Ascending aorta (tissue), 2 donors: ENCODE data around the gene SP6. TPM values are rescaled to one million over a fixed set of nuclear protein-coding genes. Genes with fewer than 3 reads are reported as not detected.

ENCODE experiments used
- DNase-seq, 2 donors: peaks; one replicate each; pipeline ENCODE4 v3.0.0-alpha.2; 2019; ENCODE audit warnings: low spot score in 2 of 2
- H3K27ac ChIP-seq, 2 donors: fragments of 200-600 bp; sonication (generic); one replicate each; pipeline ENCODE4 v1.5.1; 2016 to 2017; ENCODE audit warnings: mild to moderate bottlenecking in 1 of 2
- H3K27me3 ChIP-seq: fragments of 200-600 bp; sonication (generic); one replicate; pipeline ENCODE4 v1.5.1; 2017
- H3K36me3 ChIP-seq, 2 donors: fragments of 200-600 bp; sonication (generic); one replicate each; pipeline ENCODE4 v1.5.1; 2016
- H3K4me1 ChIP-seq, 2 donors: fragments of 200-600 bp; sonication (generic); one replicate each; pipeline ENCODE4 v1.5.1; 2016 to 2017; ENCODE audit warnings: mild to moderate bottlenecking in 1 of 2
- H3K4me3 ChIP-seq, 2 donors: fragments of 200-600 bp; sonication (generic); one replicate each; pipeline ENCODE4 v1.5.1; 2016 to 2017; ENCODE audit warnings: mild to moderate bottlenecking in 1 of 2
- H3K9me3 ChIP-seq, 2 donors: fragments of 200-600 bp; sonication (generic); one replicate each; pipeline ENCODE4 v1.5.1; 2016
- CTCF ChIP-seq, 3 experiments: fragments of 200-600 bp in 2 of 3; fragments of 450-650 bp in 1 of 3; sonication (generic) in 2 of 3; IDR thresholded peaks; one replicate each; pipeline ENCODE4 v1.5.1; 2016 to 2019; ENCODE audit warnings: antibody characterized with exemption in 3 of 3, mild to moderate bottlenecking in 1 of 3, moderate library complexity in 1 of 3
- intact Hi-C: fragments of 100-400 bp; cut with DNase I; formaldehyde crosslinking; loops from one replicate; pipeline ENCODE4 v1.15.1; 2023
- total RNA-seq: library from RNA; depleted of rRNA; stranded (reverse); fragments of >200 nt; gene quantifications from one replicate; pipeline ENCODE4 v1.1.0, GENCODE V29; 2016

The SP6 gene
- total RNA-seq, 1 donor from 2014 or later, result 0.11 TPM

DNA sequence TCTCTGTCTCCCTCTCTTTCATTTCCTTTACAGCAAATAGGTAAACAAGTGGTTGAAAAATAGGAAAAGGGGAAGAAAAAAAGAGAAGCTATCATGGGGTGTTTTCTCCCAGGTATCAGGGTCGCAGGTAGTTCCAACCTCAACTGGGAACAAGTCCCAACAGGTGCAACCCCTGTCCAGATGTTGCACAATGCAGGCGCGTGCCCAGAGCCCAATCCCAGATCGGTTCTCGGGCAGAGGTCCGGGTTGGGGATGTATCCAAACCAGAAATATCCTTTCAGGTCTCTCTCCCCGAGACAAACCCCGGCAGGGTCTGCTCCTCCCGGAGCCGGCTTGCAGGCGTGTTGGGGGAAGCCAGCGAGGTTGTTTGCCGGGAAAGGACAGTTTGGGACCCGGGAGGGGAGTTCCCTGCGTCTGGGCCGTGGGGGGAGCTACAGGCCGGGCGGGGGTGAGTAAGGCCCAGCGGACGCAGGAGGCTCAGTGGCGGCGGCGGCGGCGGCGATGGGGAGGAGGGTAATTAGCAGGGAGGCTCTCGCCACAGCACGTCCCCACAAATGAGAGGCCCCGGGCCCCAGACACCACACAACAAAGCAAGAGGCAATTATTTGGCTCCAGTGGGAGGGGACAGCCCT is 21.2 kb upstream of the SP6 start:
- no peak for TF ChIP-seq CTCF (IDR thresholded peaks at IDR 0.05)
- Histone ChIP-seq H3K4me3 (no peak overlapping the region), H3K27me3 (peaks cover 8% of the 10 kb centered on the region), H3K27ac (no peak overlapping the region), H3K36me3 (no peaks in the 10 kb centered on the region), H3K4me1 (peaks cover 0 to 6% of the 10 kb centered on the region in 2 donors), H3K9me3 (no peaks in the 10 kb centered on the region)
- intact Hi-C loops, result no loop called here
- no peak for DNase-seq

DNA sequence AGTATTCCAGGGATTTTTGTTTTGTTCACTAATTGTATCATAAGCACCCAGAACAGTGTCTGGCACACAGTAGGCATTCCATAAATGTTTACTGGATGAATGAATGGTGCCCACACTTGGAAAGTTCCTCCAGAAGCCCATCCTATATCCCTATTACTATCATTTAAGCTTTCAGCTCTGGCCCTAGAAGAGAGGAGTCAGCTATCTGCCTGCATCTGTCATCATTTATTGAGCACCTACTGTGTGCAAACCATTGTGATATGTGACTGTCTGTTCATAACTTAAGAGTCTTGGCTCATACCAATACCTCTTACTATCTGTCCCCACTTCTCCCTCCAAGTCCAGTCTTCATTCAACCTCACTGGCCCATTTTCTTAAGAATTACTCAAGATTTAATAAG is 20.1 kb upstream of the SP6 start:
- H3K27me3 ChIP-seq, result peaks cover 8% of the 10 kb centered on the region

DNA sequence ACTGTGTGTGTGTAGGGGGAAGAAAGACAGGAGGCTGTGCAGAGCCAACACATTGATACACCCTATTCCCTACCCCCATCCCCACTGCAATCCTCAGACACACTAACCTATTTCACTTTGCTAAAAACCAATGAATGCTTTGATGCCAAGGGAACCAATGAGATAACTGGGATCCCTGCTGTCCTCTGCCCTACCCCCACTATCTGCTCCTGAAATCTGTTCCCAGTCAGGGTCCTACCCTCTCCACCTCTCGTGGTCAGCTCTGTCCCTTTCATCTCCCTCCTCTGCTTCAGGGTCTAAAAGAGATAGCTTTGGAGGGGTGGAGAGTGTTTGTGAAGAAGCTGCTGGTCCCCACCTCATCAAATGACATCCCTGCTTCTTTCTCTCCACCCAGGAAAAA is 19.1 kb upstream of the SP6 start:
- no peaks in the 10 kb centered on the region for H3K9me3 ChIP-seq
- no peaks in the 10 kb centered on the region for H3K36me3 ChIP-seq
- no peak for DNase-seq
- no peak overlapping the region for H3K27ac ChIP-seq
- H3K4me3 ChIP-seq, result no peak overlapping the region
- H3K4me1 ChIP-seq, result peaks cover 0 to 6% of the 10 kb centered on the region in 2 donors
- peaks cover 8% of the 10 kb centered on the region for H3K27me3 ChIP-seq
- TF ChIP-seq CTCF (IDR thresholded peaks at IDR 0.05), result no peak
- intact Hi-C loops, result no loop called here

More for the DNA sequence above, 20.1 kb upstream of the SP6 start:
- H3K36me3 ChIP-seq, result no peaks in the 10 kb centered on the region
- H3K4me3 ChIP-seq, result no peak overlapping the region
- H3K9me3 ChIP-seq, result no peaks in the 10 kb centered on the region
- no peak for TF ChIP-seq CTCF (IDR thresholded peaks at IDR 0.05)
- no peak overlapping the region for H3K27ac ChIP-seq
- DNase-seq, result no peak
- intact Hi-C loops, result no loop called here
- H3K4me1 ChIP-seq, result peaks cover 0 to 6% of the 10 kb centered on the region in 2 donors

- H3K4me1 ChIP-seq, result peaks cover 0 to 6% of the 10 kb centered on the region in 2 donors
- H3K27me3 ChIP-seq, result peaks cover 8% of the 10 kb centered on the region
- TF ChIP-seq CTCF (IDR thresholded peaks at IDR 0.05), result no peak
- intact Hi-C loops, result no loop called here
- no peak overlapping the region for H3K27ac ChIP-seq
- no peaks in the 10 kb centered on the region for H3K9me3 ChIP-seq
- H3K4me3 ChIP-seq, result no peak overlapping the region
- no peak for DNase-seq
- H3K36me3 ChIP-seq, result no peaks in the 10 kb centered on the region
Observed at GRCh38 chr17:47869114-47869513, 18.2 kb upstream of the SP6 start.

DNA sequence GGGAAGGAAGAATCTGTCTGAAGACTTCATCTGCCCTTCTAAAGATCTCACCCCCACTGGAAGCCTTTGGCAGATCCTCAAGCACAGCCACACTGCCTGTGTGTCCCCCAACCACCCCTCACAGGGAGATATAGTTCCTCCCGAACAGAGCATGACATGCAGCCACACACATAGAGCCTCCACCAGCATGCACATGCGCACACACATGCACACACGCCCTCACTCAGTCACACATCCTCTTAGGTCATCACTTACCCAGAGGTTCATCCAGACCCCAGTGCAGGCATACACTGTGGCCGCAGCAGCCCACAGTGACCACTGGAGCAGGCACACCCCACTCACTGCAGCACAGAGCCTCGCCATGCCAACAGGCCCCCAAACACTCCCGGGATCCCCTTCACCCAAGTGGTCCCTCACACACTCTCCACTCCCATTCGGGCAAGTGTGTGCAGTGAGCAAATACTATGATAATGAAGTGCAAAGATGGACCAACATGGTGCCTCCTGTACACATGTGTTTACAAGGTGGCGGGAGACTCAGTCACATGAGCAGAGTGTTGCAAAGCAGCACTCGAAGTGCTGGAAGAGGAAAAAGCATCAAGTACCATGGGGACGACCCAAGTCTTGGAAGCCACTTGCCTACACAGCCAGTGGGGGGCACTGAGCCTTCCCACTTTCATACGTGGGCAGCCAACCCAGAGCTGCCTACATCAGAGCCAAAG is 17.0 kb upstream of the SP6 start:
- no peak for DNase-seq
- Histone ChIP-seq H3K4me3 (no peak overlapping the region), H3K27ac (no peak overlapping the region), H3K9me3 (no peaks in the 10 kb centered on the region), H3K36me3 (no peaks in the 10 kb centered on the region), H3K27me3 (peaks cover 8% of the 10 kb centered on the region), H3K4me1 (peaks cover 0 to 7% of the 10 kb centered on the region in 2 donors)
- TF ChIP-seq CTCF (IDR thresholded peaks at IDR 0.05), result no peak
- intact Hi-C loops, result no loop called here
